Naive thymus-derived CD8-positive, alpha-beta T cell (primary cell): ENCODE measurements around the gene DNASE2B. TPM values are rescaled to one million over a fixed set of nuclear protein-coding genes. Genes with fewer than 3 reads are reported as not detected.

Experiments used
- ATAC-seq, 2 donors: fragments of 150-1000 bp; cut with Tn5 transposase in 1 of 2; sonication (Bioruptor Pico), chemical (Tn5 transposase) in 1 of 2; 1 replicate in 1 of 2; 2 replicates in 1 of 2; pipeline ENCODE4 v1.10.0; 2021; ENCODE audit warnings: mild to moderate bottlenecking in 2 of 2, moderate library complexity in 2 of 2
- POLR2A ChIA-PET: fragments of 350-600 bp; sonication (Branson Sonifier 250); formaldehyde crosslinking; loops from one replicate; lab custom pipeline; 2021; ENCODE audit warnings: antibody characterized with exemption; lab: Charles Lee
- DNase-seq, 10 donors: peaks; one replicate each; pipeline versions ENCODE4 v3.0.0 to v3.0.0-alpha.2; 2020 to 2022
- H3K27ac Mint-ChIP-seq, 10 donors: one replicate each; pipeline ENCODE4 v1.8.0; 2020 to 2022; ENCODE audit warnings: mild to moderate bottlenecking in 10 of 10, mixed read lengths in 10 of 10, moderate library complexity in 4 of 10, inconsistent platforms in 1 of 10
- H3K27me3 Mint-ChIP-seq, 5 donors: one replicate each; pipeline ENCODE4 v1.8.0; 2021 to 2022; ENCODE audit warnings: mixed read lengths in 5 of 5
- H3K36me3 Mint-ChIP-seq, 3 donors: one replicate each; pipeline ENCODE4 v1.8.0; 2020 to 2022; ENCODE audit warnings: mixed read lengths in 3 of 3, mild to moderate bottlenecking in 2 of 3, inconsistent platforms in 1 of 3
- H3K4me1 Mint-ChIP-seq, 4 donors: one replicate each; pipeline ENCODE4 v1.8.0; 2021 to 2022; ENCODE audit warnings: mixed read lengths in 4 of 4
- H3K4me3 Mint-ChIP-seq, 10 donors: one replicate each; pipeline ENCODE4 v1.8.0; 2020 to 2022; ENCODE audit warnings: mild to moderate bottlenecking in 10 of 10, mixed read lengths in 10 of 10, moderate library complexity in 6 of 10, inconsistent platforms in 1 of 10
- H3K9me3 Mint-ChIP-seq, 9 donors: one replicate each; pipeline ENCODE4 v1.8.0; 2020 to 2022; ENCODE audit warnings: mixed read lengths in 9 of 9, mild to moderate bottlenecking in 3 of 9, inconsistent platforms in 1 of 9, moderate library complexity in 1 of 9
- polyA plus RNA-seq, 3 donors: library from polyadenylated mRNA; unstranded; fragments of 300-500 nt; fragmentation: Illumina TruSeq; gene quantifications; one replicate each; pipeline ENCODE4 v1.2.3, GENCODE V29; 2021
- total RNA-seq, 8 experiments: library from RNA in 2 of 8; stranded (reverse) in 2 of 8; gene quantifications; one replicate each; pipeline ENCODE4 v1.2.3 and lab custom pipeline; 2021 to 2026

Gene DNASE2B, protein sequence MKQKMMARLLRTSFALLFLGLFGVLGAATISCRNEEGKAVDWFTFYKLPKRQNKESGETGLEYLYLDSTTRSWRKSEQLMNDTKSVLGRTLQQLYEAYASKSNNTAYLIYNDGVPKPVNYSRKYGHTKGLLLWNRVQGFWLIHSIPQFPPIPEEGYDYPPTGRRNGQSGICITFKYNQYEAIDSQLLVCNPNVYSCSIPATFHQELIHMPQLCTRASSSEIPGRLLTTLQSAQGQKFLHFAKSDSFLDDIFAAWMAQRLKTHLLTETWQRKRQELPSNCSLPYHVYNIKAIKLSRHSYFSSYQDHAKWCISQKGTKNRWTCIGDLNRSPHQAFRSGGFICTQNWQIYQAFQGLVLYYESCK
- not detected for total RNA-seq
- not detected for polyA plus RNA-seq
- total RNA-seq (lab: John Stamatoyannopoulos, UW) = 0 reads per million in 6 experiments

- Mint-ChIP-seq H3K27ac (no peak within 1 kb of the TSS), H3K36me3 (no peaks in the 10 kb centered on the region), H3K4me1 (no peaks in the 10 kb centered on the region), H3K27me3 (no peaks in the 10 kb centered on the region), H3K9me3 (no peaks in the 10 kb centered on the region), H3K4me3 (no peak within 1 kb of the TSS)
- POLR2A ChIA-PET = no interaction called here
- DNase-seq (no peak), ATAC-seq (no peak)
Measured at GRCh38 chr1:84398175-84399155, at the start of gene DNASE2B. Gene DNASE2B, plus strand, starts transcription at chr1:84398484. Its CDS starts 81 bp downstream, at chr1:84398565.

- Mint-ChIP-seq H3K4me1 (peaks cover 4 to 7% (median 5%) of the 10 kb centered on the region in 4 donors), H3K9me3 (no peaks in the 10 kb centered on the region), H3K4me3 (no peak overlapping the region), H3K27ac (peak overlapping the region in 1 of 10 donors; percentile 23), H3K36me3 (no peaks in the 10 kb centered on the region), H3K27me3 (peaks cover 0 to 4% (median 0%) of the 10 kb centered on the region in 5 donors)
- DNase-seq (no peak), ATAC-seq (no peak)
- POLR2A ChIA-PET = no interaction called here
Measured at GRCh38 chr1:84348759-84349158, 49.5 kb upstream of the DNASE2B start.

- POLR2A ChIA-PET = no interaction called here
- no peak overlapping the region for H3K4me3 Mint-ChIP-seq
- ATAC-seq = no peak
- H3K9me3 Mint-ChIP-seq = no peaks in the 10 kb centered on the region
- H3K36me3 Mint-ChIP-seq = no peaks in the 10 kb centered on the region
- peaks cover 0 to 4% (median 0%) of the 10 kb centered on the region in 5 donors for H3K27me3 Mint-ChIP-seq
- no peak for DNase-seq
- H3K4me1 Mint-ChIP-seq = peaks cover 4 to 7% (median 5%) of the 10 kb centered on the region in 4 donors
- H3K27ac Mint-ChIP-seq = no peak overlapping the region
Measured at GRCh38 chr1:84350104-84350503, 48.2 kb upstream of the DNASE2B start.

- POLR2A ChIA-PET = no interaction called here
Measured at GRCh38 chr1:84350550-84350949, 47.7 kb upstream of the DNASE2B start.

DNA sequence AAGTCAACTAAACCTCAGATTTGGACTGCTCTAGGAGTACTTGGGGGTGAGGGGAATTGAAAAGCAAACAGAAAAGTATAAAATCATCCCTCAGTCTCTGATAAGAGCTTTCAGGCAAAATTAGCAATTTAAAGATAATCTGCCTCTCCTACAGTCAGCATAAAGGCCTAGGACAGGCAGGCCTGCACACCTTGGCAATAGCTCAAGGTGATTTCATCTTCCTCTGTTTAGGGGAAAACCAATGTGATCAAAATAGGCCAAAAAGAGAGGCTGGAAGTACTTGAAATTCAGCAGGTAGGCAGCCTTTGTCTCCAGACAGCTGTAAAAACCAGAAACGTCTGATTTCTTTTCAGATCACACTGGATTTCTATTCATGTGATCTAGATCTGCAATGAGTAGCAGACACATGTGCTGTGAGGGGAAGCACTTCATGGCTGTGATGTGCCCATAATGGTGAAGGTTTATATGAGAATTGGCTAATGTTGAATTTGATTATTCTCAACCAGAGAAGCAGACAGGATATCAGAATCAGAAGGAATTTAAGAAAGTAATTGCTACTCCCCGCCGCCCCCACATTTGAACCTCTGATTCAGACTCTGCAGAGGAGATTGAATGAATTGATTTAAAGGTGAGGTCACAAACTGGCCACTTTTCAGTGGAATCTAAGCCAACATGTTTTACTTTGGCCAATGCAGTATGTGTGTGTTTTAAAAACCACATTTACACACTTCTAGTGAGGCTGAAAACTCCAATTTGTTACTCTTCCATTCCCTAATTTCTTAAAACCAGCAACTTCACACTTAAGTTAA is 45.8 kb upstream of the DNASE2B start:
- Mint-ChIP-seq H3K4me3 (no peak overlapping the region), H3K9me3 (peaks cover 0 to 7% (median 2%) of the 10 kb centered on the region in 9 donors), H3K4me1 (peaks cover 4 to 7% (median 5%) of the 10 kb centered on the region in 4 donors), H3K27me3 (peaks cover 0 to 6% (median 0%) of the 10 kb centered on the region in 5 donors), H3K27ac (peak overlapping the region in 2 of 10 donors; percentile 47 to 52), H3K36me3 (peaks cover 0 to 7% (median 6%) of the 10 kb centered on the region in 3 donors)
- DNase-seq = no peak
- POLR2A ChIA-PET = interaction anchor here (0.7 kb wide), 1 partner anchor 557 kb away, joined by 3 read pairs; no protein-coding TSS in a partner anchor
- no peak for ATAC-seq

More at GRCh38 chr1:84350550-84350949, 47.7 kb upstream of the DNASE2B start:
- H3K36me3 Mint-ChIP-seq = peaks cover 0 to under 1% (median 0%) of the 10 kb centered on the region in 3 donors
- H3K27me3 Mint-ChIP-seq = peaks cover 0 to 5% (median 0%) of the 10 kb centered on the region in 5 donors
- H3K27ac Mint-ChIP-seq = no peak overlapping the region
- no peak for ATAC-seq
- DNase-seq = no peak
- peaks cover 4 to 7% (median 5%) of the 10 kb centered on the region in 4 donors for H3K4me1 Mint-ChIP-seq
- peaks cover 0 to under 1% (median 0%) of the 10 kb centered on the region in 9 donors for H3K9me3 Mint-ChIP-seq
- no peak overlapping the region for H3K4me3 Mint-ChIP-seq

DNA sequence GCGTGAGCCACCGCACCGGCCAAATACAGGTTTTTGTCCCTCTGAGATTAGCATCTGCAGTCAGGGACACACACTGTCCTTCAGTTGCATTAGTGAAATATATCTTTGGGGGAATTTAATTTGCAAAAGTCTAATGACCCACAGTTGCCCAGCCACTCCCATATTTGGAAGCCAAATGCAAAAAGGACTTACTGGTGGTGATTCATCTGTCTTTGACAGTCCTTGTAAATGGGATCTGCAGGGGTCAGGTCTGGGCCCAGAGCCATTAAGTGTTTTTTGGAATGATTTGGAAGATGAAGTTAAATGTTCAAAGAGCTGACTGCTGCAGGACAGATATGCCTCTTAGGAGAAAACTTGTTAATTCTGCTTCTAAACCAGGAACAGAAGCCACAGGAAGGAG is 44.6 kb upstream of the DNASE2B start:
- Mint-ChIP-seq H3K9me3 (peaks cover 0 to 7% (median 4%) of the 10 kb centered on the region in 9 donors), H3K4me1 (peaks cover 4 to 7% (median 5%) of the 10 kb centered on the region in 4 donors), H3K27ac (no peak overlapping the region), H3K27me3 (peaks cover 0 to 6% (median 0%) of the 10 kb centered on the region in 5 donors), H3K4me3 (no peak overlapping the region), H3K36me3 (peaks cover 0 to 11% (median 7%) of the 10 kb centered on the region in 3 donors)
- no peak for ATAC-seq
- DNase-seq = no peak
- POLR2A ChIA-PET = interaction anchor here (0.7 kb wide), 1 partner anchor 558 kb away, joined by 3 read pairs; no protein-coding TSS in a partner anchor

DNA sequence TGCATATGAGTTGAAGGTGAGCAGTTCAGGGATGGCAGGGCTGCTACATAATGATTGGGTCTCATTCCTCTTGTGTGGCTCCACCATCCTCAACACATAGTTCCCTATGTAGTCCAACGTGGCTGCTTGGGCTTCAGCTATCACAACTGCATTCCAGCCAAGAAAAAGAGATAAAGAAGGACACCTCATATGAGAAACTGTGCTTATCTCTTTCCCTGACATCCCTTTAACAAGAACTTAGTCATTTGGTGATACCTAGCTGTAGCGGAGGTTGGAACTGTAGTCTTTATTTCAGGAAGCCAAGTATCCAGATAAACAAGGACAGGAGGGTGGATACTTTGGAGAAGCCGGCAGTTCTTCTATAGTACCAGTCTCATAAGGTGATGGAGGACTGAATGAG is 42.7 kb upstream of the DNASE2B start:
- Mint-ChIP-seq H3K4me3 (no peak overlapping the region), H3K36me3 (peaks cover 0 to 11% (median 7%) of the 10 kb centered on the region in 3 donors), H3K27ac (no peak overlapping the region), H3K9me3 (peaks cover 0 to 7% (median 4%) of the 10 kb centered on the region in 9 donors), H3K27me3 (peaks cover 0 to 6% (median 0%) of the 10 kb centered on the region in 5 donors), H3K4me1 (peaks cover 4 to 7% (median 5%) of the 10 kb centered on the region in 4 donors)
- no peak for DNase-seq
- POLR2A ChIA-PET = no interaction called here
- ATAC-seq = no peak

- Mint-ChIP-seq H3K27me3 (peaks cover 0 to 6% (median 0%) of the 10 kb centered on the region in 5 donors), H3K27ac (no peak overlapping the region), H3K4me1 (no peaks in the 10 kb centered on the region), H3K4me3 (no peak overlapping the region), H3K36me3 (peaks cover 0 to 11% (median 7%) of the 10 kb centered on the region in 3 donors), H3K9me3 (peaks cover 0 to 7% (median 4%) of the 10 kb centered on the region in 9 donors)
- ATAC-seq (no peak), DNase-seq (no peak)
- POLR2A ChIA-PET = no interaction called here
Measured at GRCh38 chr1:84356881-84357280, 41.4 kb upstream of the DNASE2B start.

DNA sequence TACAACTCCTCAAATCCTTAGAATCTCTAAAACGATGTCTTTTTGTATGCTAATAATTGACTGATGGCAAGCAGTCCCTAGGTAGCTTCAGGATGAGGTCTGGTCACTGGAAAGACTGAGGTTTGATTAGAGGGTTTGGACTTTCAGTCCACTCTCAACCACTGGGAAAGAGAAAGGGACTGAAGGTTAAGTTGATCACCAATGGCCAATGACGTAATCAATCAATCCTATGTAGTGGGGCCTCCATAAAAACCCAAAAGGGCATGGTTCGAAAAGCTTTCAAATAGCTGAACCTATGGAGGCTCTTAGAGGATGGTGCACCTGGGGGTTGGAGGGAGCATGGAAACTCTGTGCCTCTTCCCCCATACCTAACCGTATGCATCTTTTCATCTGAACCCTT is 39.6 kb upstream of the DNASE2B start:
- H3K27me3 Mint-ChIP-seq = peaks cover 0 to 6% (median 0%) of the 10 kb centered on the region in 5 donors
- H3K4me1 Mint-ChIP-seq = peaks cover 2 to 12% (median 5%) of the 10 kb centered on the region in 4 donors
- no peak overlapping the region for H3K27ac Mint-ChIP-seq
- H3K36me3 Mint-ChIP-seq = peaks cover 0 to 11% (median 7%) of the 10 kb centered on the region in 3 donors
- H3K9me3 Mint-ChIP-seq = peaks cover 0 to 7% (median 4%) of the 10 kb centered on the region in 9 donors
- H3K4me3 Mint-ChIP-seq = no peak overlapping the region
- ATAC-seq (no peak), DNase-seq (no peak)
- POLR2A ChIA-PET = no interaction called here

DNA sequence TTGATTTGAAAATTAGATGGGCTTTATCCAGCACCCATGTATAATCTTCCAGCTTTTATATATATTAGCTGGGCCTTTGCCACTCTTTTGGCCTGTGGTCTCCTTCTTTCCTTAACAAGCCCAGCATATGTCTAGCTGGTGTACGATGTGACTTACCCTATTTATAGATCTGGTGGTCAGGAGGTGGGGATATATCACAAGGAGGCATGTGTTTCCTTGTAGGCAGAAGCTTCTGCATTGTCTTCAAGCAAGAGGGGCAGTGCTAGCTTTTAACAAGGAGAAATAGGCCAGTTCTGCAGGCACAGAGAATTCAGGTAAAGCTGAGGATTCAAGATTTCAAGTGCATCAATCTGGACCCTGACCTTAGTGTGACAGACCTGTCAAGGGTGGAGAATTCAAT is 38.0 kb upstream of the DNASE2B start:
- ATAC-seq = no peak
- peaks cover 0 to 11% (median 7%) of the 10 kb centered on the region in 3 donors for H3K36me3 Mint-ChIP-seq
- POLR2A ChIA-PET = interaction anchor here (0.9 kb wide), 1 partner anchor 12 kb away, joined by 3 read pairs; no protein-coding TSS in a partner anchor
- peaks cover 0 to 7% (median 4%) of the 10 kb centered on the region in 9 donors for H3K9me3 Mint-ChIP-seq
- no peak overlapping the region for H3K4me3 Mint-ChIP-seq
- no peak for DNase-seq
- H3K27ac Mint-ChIP-seq = no peak overlapping the region
- peaks cover 2 to 12% (median 6%) of the 10 kb centered on the region in 4 donors for H3K4me1 Mint-ChIP-seq
- peaks cover 0 to 6% (median 0%) of the 10 kb centered on the region in 5 donors for H3K27me3 Mint-ChIP-seq

DNA sequence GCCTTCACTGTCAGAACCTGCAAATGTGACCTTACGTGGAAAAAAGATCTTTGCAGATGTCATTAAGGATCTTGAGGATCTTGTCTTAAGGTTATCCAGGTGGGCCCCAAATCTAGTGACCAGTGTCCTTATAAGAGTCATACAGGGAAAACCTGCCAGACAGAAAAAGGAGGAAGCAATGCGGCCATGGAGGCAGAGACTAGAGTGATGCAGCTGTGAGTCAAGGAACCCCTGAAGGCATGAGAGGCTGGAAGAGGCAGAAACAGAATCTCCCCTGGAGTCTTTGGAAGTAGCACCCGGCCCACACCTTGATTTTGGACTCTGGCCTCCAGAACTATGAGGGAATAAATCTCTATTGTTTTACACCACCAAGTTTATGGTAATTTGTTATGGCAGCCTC is 36.5 kb upstream of the DNASE2B start:
- DNase-seq = no peak
- peak overlapping the region in 1 of 10 donors; percentile 26 for H3K27ac Mint-ChIP-seq
- peaks cover 2 to 12% (median 9%) of the 10 kb centered on the region in 4 donors for H3K4me1 Mint-ChIP-seq
- H3K4me3 Mint-ChIP-seq = no peak overlapping the region
- H3K9me3 Mint-ChIP-seq = peaks cover 0 to 4% (median 3%) of the 10 kb centered on the region in 9 donors
- peaks cover 0 to 7% (median 3%) of the 10 kb centered on the region in 3 donors for H3K36me3 Mint-ChIP-seq
- no peak for ATAC-seq
- POLR2A ChIA-PET = no interaction called here
- H3K27me3 Mint-ChIP-seq = peaks cover 0 to 3% (median 0%) of the 10 kb centered on the region in 5 donors
